ENCODE results near the gene RTN1. TPM values are rescaled to one million over a fixed set of nuclear protein-coding genes. Genes with fewer than 3 reads are reported as not detected.
A peak's percentile ranks its signal among the peaks of the same experiment; 100 is the strongest.

The RTN1 gene
- total RNA-seq, 1 experiment from 2014 or later = 9.8 TPM

- ChIA-PET POLR2A (interaction anchor here (0.6 kb wide), 1 partner anchor 1160 kb away, joined by 5 read pairs; no protein-coding TSS in a partner anchor), CTCF (no interaction called here)
- TF ChIP-seq CTCF (IDR thresholded peaks at IDR 0.05; ENCODE audit: unreplicated experiment) = no peak
- no peak overlapping the region for H3K27ac Mint-ChIP-seq (ENCODE audit: low read depth, unreplicated experiment)
- no peaks in the 10 kb centered on the region for H3K9me3 Mint-ChIP-seq (ENCODE audit: unreplicated experiment)
- no peaks in the 10 kb centered on the region for H3K36me3 Mint-ChIP-seq (ENCODE audit: insufficient read depth, unreplicated experiment)
- DNase-seq (ENCODE audit: unreplicated experiment) = no peak
- BruUV-seq (replicated peaks) = no TSS peak
- intact Hi-C loops (cut with micrococcal nuclease) = no loop called here
- H3K27me3 Mint-ChIP-seq (ENCODE audit: insufficient read depth, unreplicated experiment) = no peaks in the 10 kb centered on the region
- H3K4me3 Mint-ChIP-seq (ENCODE audit: unreplicated experiment) = no peak overlapping the region
- peaks cover 10% of the 10 kb centered on the region for H3K4me1 Mint-ChIP-seq (ENCODE audit: insufficient read depth, unreplicated experiment)
Observed at GRCh38 chr14:59580911-59581310, 289.7 kb downstream of the RTN1 start.

- POLR2A ChIA-PET = interaction anchor here (0.8 kb wide), 1 partner anchor 10 kb away, joined by 3 read pairs; no protein-coding TSS in a partner anchor
- CTCF ChIA-PET = no interaction called here
- Mint-ChIP-seq H3K27me3 (ENCODE audit: insufficient read depth, unreplicated experiment) (no peaks in the 10 kb centered on the region), H3K4me1 (ENCODE audit: insufficient read depth, unreplicated experiment) (peaks cover 5% of the 10 kb centered on the region), H3K4me3 (ENCODE audit: unreplicated experiment) (no peak within 1 kb of the TSS), H3K9me3 (ENCODE audit: unreplicated experiment) (no peaks in the 10 kb centered on the region), H3K27ac (ENCODE audit: low read depth, unreplicated experiment) (no peak within 1 kb of the TSS), H3K36me3 (ENCODE audit: insufficient read depth, unreplicated experiment) (no peaks in the 10 kb centered on the region)
- peak; percentile 32 for TF ChIP-seq CTCF (IDR thresholded peaks at IDR 0.05; ENCODE audit: unreplicated experiment)
- peak; percentile 52 for DNase-seq (ENCODE audit: unreplicated experiment)
- intact Hi-C loops (cut with micrococcal nuclease) = loop anchor here (10.0 kb wide), 1 partner anchor 72 kb away; no protein-coding TSS in a partner anchor
- BruUV-seq (replicated peaks) = no TSS peak
Observed at GRCh38 chr14:59576332-59577294, 294.0 kb downstream of the RTN1 start, which contains the start of gene CCDC175. Gene CCDC175 (minus strand): TSS chr14:59576812. CDS start chr14:59576775, 37 bp downstream.

- Mint-ChIP-seq H3K4me1 (ENCODE audit: insufficient read depth, unreplicated experiment) (peaks cover 2% of the 10 kb centered on the region), H3K27me3 (ENCODE audit: insufficient read depth, unreplicated experiment) (no peaks in the 10 kb centered on the region), H3K4me3 (ENCODE audit: unreplicated experiment) (no peak overlapping the region), H3K27ac (ENCODE audit: low read depth, unreplicated experiment) (no peak overlapping the region), H3K36me3 (ENCODE audit: insufficient read depth, unreplicated experiment) (no peaks in the 10 kb centered on the region), H3K9me3 (ENCODE audit: unreplicated experiment) (no peaks in the 10 kb centered on the region)
- intact Hi-C loops (cut with micrococcal nuclease) = loop anchor here (10.0 kb wide), 1 partner anchor 65 kb away; no protein-coding TSS in a partner anchor
- BruUV-seq (replicated peaks) = no TSS peak
- CTCF ChIA-PET = interaction anchor here (0.5 to 0.7 kb wide), 3 partner anchors 187 to 1699 kb away, joined by 3 to 4 read pairs (median 4); no protein-coding TSS in a partner anchor
- TF ChIP-seq CTCF (IDR thresholded peaks at IDR 0.05; ENCODE audit: unreplicated experiment) = no peak
- DNase-seq (ENCODE audit: unreplicated experiment) = peak; percentile 14
- POLR2A ChIA-PET = no interaction called here
Observed at GRCh38 chr14:59570122-59570521, 300.5 kb downstream of the RTN1 start.

GRCh38 chr14:59566725-59567124 is 303.9 kb downstream of the RTN1 start:
- intact Hi-C loops (cut with micrococcal nuclease) = no loop called here
- Mint-ChIP-seq H3K27me3 (ENCODE audit: insufficient read depth, unreplicated experiment) (no peaks in the 10 kb centered on the region), H3K4me3 (ENCODE audit: unreplicated experiment) (no peak overlapping the region), H3K36me3 (ENCODE audit: insufficient read depth, unreplicated experiment) (no peaks in the 10 kb centered on the region), H3K9me3 (ENCODE audit: unreplicated experiment) (no peaks in the 10 kb centered on the region), H3K4me1 (ENCODE audit: insufficient read depth, unreplicated experiment) (peaks cover 6% of the 10 kb centered on the region), H3K27ac (ENCODE audit: low read depth, unreplicated experiment) (no peak overlapping the region)
- DNase-seq (ENCODE audit: unreplicated experiment) = peak; percentile 8
- TF ChIP-seq CTCF (IDR thresholded peaks at IDR 0.05; ENCODE audit: unreplicated experiment) = no peak
- CTCF ChIA-PET = no interaction called here
- POLR2A ChIA-PET = interaction anchor here (1.0 kb wide), 1 partner anchor 11 kb away, joined by 3 read pairs; no protein-coding TSS in a partner anchor
- BruUV-seq (replicated peaks) = no TSS peak
